Spleen (tissue), 11 donors: ENCODE measurements around the gene CLMN. TPM values are rescaled to one million over a fixed set of nuclear protein-coding genes. Genes with fewer than 3 reads are reported as not detected.
A peak's percentile ranks its signal among the peaks of the same experiment; 100 is the strongest.

ENCODE experiments used
- DNase-seq: peaks from one replicate; pipeline ENCODE4 v3.0.0-alpha.2; 2020
- H3K27ac ChIP-seq, 8 donors: fragments of 200-600 bp; sonication (generic) in 7 of 8; 1 replicate in 4 of 8; 2 replicates in 4 of 8; pipeline versions ENCODE4 v1.5.0 to v1.8.0; 2016 to 2021; ENCODE audit warnings: inconsistent platforms in 4 of 8, mild to moderate bottlenecking in 4 of 8, moderate library complexity in 1 of 8
- H3K27me3 ChIP-seq, 7 donors: fragments of 200-600 bp; sonication (generic) in 6 of 7; replicated peaks in 1 of 7; 1 replicate in 4 of 7; 2 replicates in 3 of 7; pipeline versions ENCODE4 v1.5.0 to v1.8.0; 2016 to 2021; ENCODE audit warnings: inconsistent platforms in 3 of 7, mild to moderate bottlenecking in 1 of 7
- H3K36me3 ChIP-seq, 6 donors: fragments of 200-600 bp; sonication (generic) in 5 of 6; 1 replicate in 4 of 6; 2 replicates in 2 of 6; pipeline versions ENCODE4 v1.5.0 to v1.8.0; 2016 to 2021; ENCODE audit warnings: inconsistent platforms in 2 of 6
- H3K4me1 ChIP-seq, 6 donors: fragments of 200-600 bp; sonication (generic) in 5 of 6; 1 replicate in 3 of 6; 2 replicates in 3 of 6; pipeline versions ENCODE4 v1.5.0 to v1.8.0; 2016 to 2021; ENCODE audit warnings: inconsistent platforms in 3 of 6
- H3K4me3 ChIP-seq, 8 donors: fragments of 200-600 bp; sonication (generic) in 7 of 8; 1 replicate in 4 of 8; 2 replicates in 4 of 8; pipeline versions ENCODE4 v1.5.0 to v1.8.0; 2016 to 2021; ENCODE audit warnings: inconsistent platforms in 4 of 8, mild to moderate bottlenecking in 4 of 8, moderate library complexity in 2 of 8
- H3K9me3 ChIP-seq, 8 donors: fragments of 200-600 bp; sonication (generic) in 7 of 8; 1 replicate in 4 of 8; 2 replicates in 4 of 8; pipeline versions ENCODE4 v1.5.0 to v1.8.0; 2016 to 2021; ENCODE audit warnings: inconsistent platforms in 4 of 8
- CTCF ChIP-seq, 11 experiments: fragments of 200-600 bp in 7 of 11; fragments of 450-650 bp in 4 of 11; sonication (generic) in 4 of 11; IDR thresholded peaks in 8 of 11; conservative IDR thresholded peaks in 3 of 11; 1 replicate in 7 of 11; 2 replicates in 4 of 11; pipeline versions ENCODE4 v1.4.0 to v1.8.0; 2016 to 2021; ENCODE audit warnings: antibody characterized with exemption in 11 of 11, inconsistent platforms in 4 of 11, mild to moderate bottlenecking in 1 of 11
- POLR2A ChIP-seq, 3 donors: fragments of 450-650 bp; IDR thresholded peaks; one replicate each; pipeline ENCODE4 v1.5.1; 2017; ENCODE audit warnings: antibody characterized with exemption in 3 of 3, mild to moderate bottlenecking in 1 of 3
- POLR2AphosphoS5 ChIP-seq, 3 donors: sonication (generic); formaldehyde crosslinking; IDR thresholded peaks; one replicate each; pipeline ENCODE4 v1.5.1; 2017; ENCODE audit warnings: antibody characterized with exemption in 3 of 3
- WGBS, 5 donors: extraction: QIAGEN DNeasy Blood & Tissue Kit in 3 of 5; methylation state at CpG; one replicate each; pipeline versions ENCODE4 v1.1.5 to v1.1.7; 2013 to 2018; 5-methylcytosine and 5-hydroxymethylcytosine counted together
- intact Hi-C: fragments of 100-400 bp; cut with DNase I; formaldehyde crosslinking; loops from one replicate; pipeline ENCODE4 v1.15.0; 2023; ENCODE audit warnings: low total_unique reads
- polyA plus RNA-seq, 3 donors: library from polyadenylated mRNA; stranded (reverse); fragments of 200-250 nt; gene quantifications; one replicate each; pipeline ENCODE4 v1.2.1, GENCODE V29; 2013
- total RNA-seq, 7 donors: library from RNA; depleted of rRNA in 3 of 7; stranded (reverse); fragments of >200 nt in 3 of 7; fragmentation: NEBNext Ultra II Directional in 4 of 7; extraction: Animal tissue kit (Norgen Biotek cat#: 25700) in 4 of 7; gene quantifications; one replicate each; pipeline versions ENCODE4 v1.1.0 to v1.2.1, GENCODE V29; 2016 to 2021
- donor health status: healthy with polysubstance abuse.
- donor health status: DM: no; HTN: no; CAD: no; lungs with moderate emphysema.
- donor health status: DM: no; HTN: no; CAD: no.
- donor health status: Bipolar disorder and iron deficiency.
- donor health status: healthy.
- donor health status: DM: no; HTN: no; CAD: no.
- donor health status: DM: yes; HTN: yes; CAD: no.

The CLMN gene
- total and polyA plus RNA-seq, 10 donors: 2.7 to 21.4 (median 14.8) TPM

GRCh38 chr14:95163132-95163531 is 156.6 kb downstream of the CLMN start:
- 31 to 67% (median 52%) methylated on average over 2 of the region's 2 CpGs for WGBS, 5 donors
- DNase-seq: no peak

GRCh38 chr14:95162641-95163040 is 157.1 kb downstream of the CLMN start:
- Histone ChIP-seq H3K9me3 (peaks cover 0 to 25% (median 16%) of the 10 kb centered on the region in 8 donors), H3K36me3 (no peaks in the 10 kb centered on the region), H3K4me1 (peaks cover 8 to 30% (median 15%) of the 10 kb centered on the region in 6 donors), H3K27ac (peak overlapping the region in 3 of 8 donors; percentile 7 to 26 (median 25)), H3K27me3 (no peaks in the 10 kb centered on the region), H3K4me3 (no peak overlapping the region)
- 80 to 93% (median 89%) methylated on average over 2 of the region's 2 CpGs for WGBS, 5 donors
- intact Hi-C loops: no loop called here
- TF ChIP-seq POLR2A (IDR thresholded peaks at IDR 0.05): no peak
- no peak for TF ChIP-seq CTCF (IDR thresholded peaks at IDR 0.05 in 8 of 11, conservative IDR thresholded peaks at IDR 0.05 in 3 of 11)
- no peak for TF ChIP-seq POLR2AphosphoS5 (IDR thresholded peaks at IDR 0.05)
- no peak for DNase-seq

More at GRCh38 chr14:95163132-95163531, 156.6 kb downstream of the CLMN start:
- H3K27ac ChIP-seq: peak overlapping the region in 3 of 8 donors; percentile 7 to 42 (median 25)
- peaks cover 0 to 27% (median 16%) of the 10 kb centered on the region in 8 donors for H3K9me3 ChIP-seq
- TF ChIP-seq POLR2AphosphoS5 (IDR thresholded peaks at IDR 0.05): no peak
- TF ChIP-seq CTCF (IDR thresholded peaks at IDR 0.05 in 8 of 11, conservative IDR thresholded peaks at IDR 0.05 in 3 of 11): no peak
- TF ChIP-seq POLR2A (IDR thresholded peaks at IDR 0.05): no peak
- no peaks in the 10 kb centered on the region for H3K27me3 ChIP-seq
- intact Hi-C loops: no loop called here
- H3K4me3 ChIP-seq: no peak overlapping the region
- no peaks in the 10 kb centered on the region for H3K36me3 ChIP-seq
- H3K4me1 ChIP-seq: peaks cover 5 to 25% (median 11%) of the 10 kb centered on the region in 6 donors

DNA sequence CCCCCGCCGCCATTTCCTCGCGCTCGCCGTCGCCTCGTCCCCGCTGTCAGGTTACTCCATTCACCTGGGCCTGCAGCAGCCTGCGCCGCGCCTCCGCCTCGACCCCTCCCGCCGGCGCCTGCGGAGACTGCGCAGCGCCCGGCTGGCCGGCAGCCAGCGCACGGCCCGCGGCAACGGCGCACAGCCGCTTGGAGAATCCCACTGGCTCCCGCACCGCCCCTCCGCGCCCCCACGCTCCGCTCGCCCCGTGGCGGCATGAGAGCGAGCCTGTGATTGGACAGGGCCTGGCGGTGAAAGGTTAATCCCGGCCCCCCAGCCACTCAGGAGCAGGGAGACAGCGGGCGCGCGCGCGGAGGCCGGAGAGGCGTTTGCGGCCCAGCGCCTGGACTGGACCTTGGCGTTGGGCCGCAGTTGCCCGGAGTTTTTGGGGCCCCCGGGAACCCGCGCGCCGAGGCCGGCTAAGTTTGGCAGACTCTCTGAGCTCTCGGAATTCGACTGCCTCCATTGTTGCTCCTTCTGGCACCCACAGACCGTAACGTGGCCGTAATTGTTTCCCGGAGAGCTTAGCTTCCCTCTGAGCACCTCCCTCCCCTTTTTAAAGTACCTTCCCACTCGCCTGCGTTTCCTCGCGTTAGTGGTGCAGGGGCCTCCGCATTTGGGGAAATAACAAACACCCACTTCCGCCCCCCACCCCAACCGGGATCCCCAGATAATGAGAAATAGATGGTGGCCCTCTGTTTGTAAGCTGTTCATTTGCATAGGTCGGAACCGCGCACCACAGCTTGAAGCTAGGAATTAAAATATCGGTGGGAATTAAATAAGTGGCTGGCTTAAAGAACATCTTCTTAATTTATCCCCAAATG is 162.2 kb downstream of the CLMN start, which contains the start of gene DICER1:
Gene DICER1 (minus strand): TSS at position 203 of the 863 bp plus-strand sequence. CDS start 24,071 bp downstream, outside the sequence.
- 0% methylated on average over 17 to 77 of the region's 77 CpGs for WGBS, 5 donors
- DNase-seq: peak; percentile 96
- H3K36me3 ChIP-seq: no peaks in the 10 kb centered on the region
- intact Hi-C loops: no loop called here
- H3K4me3 ChIP-seq: peak within 1 kb of the TSS; percentile 54 to 91 (median 82)
- H3K4me1 ChIP-seq: peaks cover 17 to 60% (median 50%) of the 10 kb centered on the region in 6 donors
- H3K27me3 ChIP-seq: no peaks in the 10 kb centered on the region
- H3K9me3 ChIP-seq: no peaks in the 10 kb centered on the region
- H3K27ac ChIP-seq: peak within 1 kb of the TSS; percentile 90 to 98 (median 96)
- TF ChIP-seq POLR2AphosphoS5 (IDR thresholded peaks at IDR 0.05) (peak; percentile 73 to 87 (median 85)), CTCF (IDR thresholded peaks at IDR 0.05 in 8 of 11, conservative IDR thresholded peaks at IDR 0.05 in 3 of 11) (peak in 3 of 11 experiments; percentile 14 to 25 (median 15)), POLR2A (IDR thresholded peaks at IDR 0.05) (peak in 1 of 3 donors; percentile 62)

DNA sequence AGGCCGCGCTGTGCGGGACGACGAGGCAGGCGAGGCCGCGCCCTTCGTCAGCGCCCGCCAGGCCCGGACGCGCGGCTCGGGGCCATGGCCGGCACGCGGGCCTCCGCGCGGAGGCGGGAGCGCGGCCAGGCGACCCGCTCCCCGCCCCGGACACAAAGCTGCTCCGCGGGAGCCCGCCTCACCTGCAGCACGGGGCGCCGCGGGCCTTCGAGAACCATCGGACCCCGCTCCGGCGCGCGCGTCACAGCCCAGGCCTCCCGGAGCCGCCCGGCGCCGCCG is 162.7 kb downstream of the CLMN start:
- DNase-seq: no peak
- H3K27me3 ChIP-seq: no peaks in the 10 kb centered on the region
- H3K27ac ChIP-seq: peak overlapping the region; percentile 90 to 98 (median 96)
- 0% methylated on average over 17 to 50 of the region's 50 CpGs; no CpG with 5 or more reads in 2 of the 5 donors for WGBS, 5 donors
- no peaks in the 10 kb centered on the region for H3K36me3 ChIP-seq
- no peaks in the 10 kb centered on the region for H3K9me3 ChIP-seq
- TF ChIP-seq POLR2AphosphoS5 (IDR thresholded peaks at IDR 0.05): no peak
- TF ChIP-seq CTCF (IDR thresholded peaks at IDR 0.05 in 8 of 11, conservative IDR thresholded peaks at IDR 0.05 in 3 of 11): no peak
- TF ChIP-seq POLR2A (IDR thresholded peaks at IDR 0.05): no peak
- intact Hi-C loops: no loop called here
- peak overlapping the region; percentile 54 to 91 (median 82) for H3K4me3 ChIP-seq
- H3K4me1 ChIP-seq: peaks cover 17 to 64% (median 54%) of the 10 kb centered on the region in 6 donors
